ENCODE measurements around the gene STK32B. TPM values are rescaled to one million over a fixed set of nuclear protein-coding genes. Genes with fewer than 3 reads are reported as not detected.
"Not testable (repeated sequence)": the region's sequence is repeated elsewhere in the genome, so short reads cannot be mapped to it uniquely, and the experiment has no call there.

STK32B gene
- total RNA-seq, 1 experiment from 2014 or later: not detected

- no peak for DNase-seq (ENCODE audit: low spot score)
Measured at GRCh38 chr4:5030221-5030620, 21.1 kb upstream of the STK32B start.

GRCh38 chr4:5030927-5031326, 20.4 kb upstream of the STK32B start:
- DNase-seq (ENCODE audit: low spot score): no peak

GRCh38 chr4:5032813-5033212, 18.5 kb upstream of the STK32B start:
- DNase-seq (ENCODE audit: low spot score): no peak

- DNase-seq (ENCODE audit: low spot score): no peak
Measured at GRCh38 chr4:5033281-5033841, 17.9 kb upstream of the STK32B start.

- DNase-seq (ENCODE audit: low spot score): no peak
Measured at GRCh38 chr4:5034206-5034605, 17.1 kb upstream of the STK32B start.

- no peak for DNase-seq (ENCODE audit: low spot score)
Measured at GRCh38 chr4:5036239-5036638, 15.0 kb upstream of the STK32B start.

- DNase-seq (ENCODE audit: low spot score): peak; percentile 4
Measured at GRCh38 chr4:5037553-5038551, 13.4 kb upstream of the STK32B start.

GRCh38 chr4:5039800-5040199, 11.5 kb upstream of the STK32B start:
- DNase-seq (ENCODE audit: low spot score): no peak

GRCh38 chr4:5040856-5041620, 10.2 kb upstream of the STK32B start:
- no peak for DNase-seq (ENCODE audit: low spot score)

- no peak for DNase-seq (ENCODE audit: low spot score)
Measured at GRCh38 chr4:5041699-5042098, 9.6 kb upstream of the STK32B start.

- no peak for DNase-seq (ENCODE audit: low spot score)
Measured at GRCh38 chr4:5043579-5043978, 7.7 kb upstream of the STK32B start.

- DNase-seq (ENCODE audit: low spot score): no peak
Measured at GRCh38 chr4:5044341-5044740, 6.9 kb upstream of the STK32B start.

- DNase-seq (ENCODE audit: low spot score): no peak
Measured at GRCh38 chr4:5045097-5045496, 6.2 kb upstream of the STK32B start.

- no peak for DNase-seq (ENCODE audit: low spot score)
Measured at GRCh38 chr4:5048721-5049120, 2.6 kb upstream of the STK32B start.

GRCh38 chr4:5050520-5051277, 581 bp upstream of the STK32B start:
- DNase-seq (ENCODE audit: low spot score): peak; percentile 47

- no peak for DNase-seq (ENCODE audit: low spot score)
Measured at GRCh38 chr4:5052204-5052702, 973 bp downstream of the STK32B start.

- DNase-seq (ENCODE audit: low spot score): no peak
Measured at GRCh38 chr4:5052726-5053425, 1.6 kb downstream of the STK32B start.

- no peak for DNase-seq (ENCODE audit: low spot score)
Measured at GRCh38 chr4:5054532-5054931, 3.3 kb downstream of the STK32B start.

GRCh38 chr4:5055411-5055810, 4.1 kb downstream of the STK32B start:
- DNase-seq (ENCODE audit: low spot score): no peak

- no peak for DNase-seq (ENCODE audit: low spot score)
Measured at GRCh38 chr4:5066101-5066500, 14.8 kb downstream of the STK32B start.

GRCh38 chr4:5066968-5067367, 15.7 kb downstream of the STK32B start:
- DNase-seq (ENCODE audit: low spot score): not testable (repeated sequence)
